OCI-LY7 (cell line): ENCODE results near the gene TTC39A. TPM values are rescaled to one million over a fixed set of nuclear protein-coding genes. Genes with fewer than 3 reads are reported as not detected.

Source experiments
- BruUV-seq: library from RNA; stranded (reverse); fragments of 400-500 nt; replicated peaks from 2 replicates; lab custom pipeline; 2021; lab: Mats Ljungman, UMichigan
- CTCF ChIA-PET: fragments of 300-600 bp; sonication (Branson Sonifier 250); formaldehyde crosslinking; loops from one replicate; lab custom pipeline; 2022; ENCODE audit warnings: antibody characterized with exemption; ENCODE audit not compliant: unreplicated experiment; lab: Charles Lee
- POLR2A ChIA-PET: fragments of 300-600 bp; sonication (Branson Sonifier 250); formaldehyde crosslinking; loops from one replicate; lab custom pipeline; 2022; ENCODE audit warnings: antibody characterized with exemption; lab: Charles Lee
- DNase-seq: peaks from one replicate; pipeline ENCODE4 v3.0.0-alpha.2; 2015; ENCODE audit warnings: low spot score
- H2AFZ ChIP-seq: fragments of 200-600 bp; sonication (generic), shearing (Covaris generic); 2 replicates; pipeline ENCODE4 v1.6.1; 2014; ENCODE audit warnings: mild to moderate bottlenecking, antibody characterized with exemption, low read length, moderate library complexity
- H3K27ac ChIP-seq: fragments of 200-600 bp; sonication (generic); 2 replicates; pipeline ENCODE4 v1.5.1; 2014; ENCODE audit warnings: mixed run types, low read depth, mild to moderate bottlenecking, moderate library complexity, low read length, inconsistent platforms; ENCODE audit not compliant: poor library complexity, severe bottlenecking
- H3K36me3 ChIP-seq: fragments of 200-600 bp; sonication (generic); 2 replicates; pipeline ENCODE4 v1.6.1; 2014; ENCODE audit warnings: mild to moderate bottlenecking, antibody characterized with exemption, low read length, moderate library complexity, mixed read lengths; ENCODE audit not compliant: insufficient read depth
- H3K4me1 ChIP-seq: fragments of 200-600 bp; sonication (generic); 2 replicates; pipeline ENCODE4 v1.5.1; 2014; ENCODE audit warnings: mild to moderate bottlenecking, low read length; ENCODE audit not compliant: insufficient read depth, poor library complexity, severe bottlenecking
- H3K4me2 ChIP-seq: fragments of 200-600 bp; sonication (generic); 2 replicates; pipeline ENCODE4 v1.6.1; 2014; ENCODE audit warnings: mild to moderate bottlenecking, low read length
- H3K4me3 ChIP-seq: fragments of 200-600 bp; sonication (generic); 2 replicates; pipeline ENCODE4 v1.5.1; 2014; ENCODE audit warnings: mild to moderate bottlenecking, low read depth, low read length; ENCODE audit not compliant: poor library complexity, severe bottlenecking
- H3K79me2 ChIP-seq: fragments of 200-600 bp; sonication (generic); 2 replicates; pipeline ENCODE4 v1.6.1; 2016; ENCODE audit warnings: low read depth, mild to moderate bottlenecking, low read length, moderate library complexity, mixed read lengths; ENCODE audit not compliant: insufficient read depth
- H3K9me2 ChIP-seq: fragments of 200-600 bp; sonication (generic); 2 replicates; pipeline ENCODE4 v1.6.1; 2016; ENCODE audit warnings: mild to moderate bottlenecking, low read length, mixed read lengths; ENCODE audit not compliant: insufficient read depth
- H3K9me3 ChIP-seq: fragments of 200-600 bp; sonication (generic); 2 replicates; pipeline ENCODE4 v1.6.1; 2014; ENCODE audit warnings: mild to moderate bottlenecking, mixed run types, low read length, mixed read lengths
- H4K20me1 ChIP-seq: fragments of 200-600 bp; sonication (generic); 2 replicates; pipeline ENCODE4 v1.6.1; 2014; ENCODE audit warnings: mild to moderate bottlenecking, antibody characterized with exemption, low read length, moderate library complexity, mixed read lengths; ENCODE audit not compliant: insufficient read depth
- EZH2phosphoT487 ChIP-seq: fragments of 200-600 bp; sonication (generic); IDR thresholded peaks from 2 replicates; pipeline ENCODE4 v1.6.1; 2018; ENCODE audit warnings: low read depth, borderline replicate concordance, mild to moderate bottlenecking, mixed run types, antibody characterized with exemption, low read length, moderate library complexity, mixed read lengths
- intact Hi-C: fragments of 100-400 bp; cut with micrococcal nuclease; formaldehyde crosslinking; loops from one replicate; pipeline ENCODE4 v1.10.0; 2022; ENCODE audit not compliant: unreplicated experiment
- total RNA-seq, 2 experiments: library from RNA; depleted of rRNA in 1 of 2; stranded (reverse); fragments of >200 nt in 1 of 2; shearing (Covaris generic) in 1 of 2; gene quantifications; 2 replicates each; pipeline ENCODE4 v1.2.3, GENCODE V29; 2014 to 2022
- TF ChIP-seq, protein P1 (sequence below): fragments of 200-600 bp; sonication (generic); conservative IDR thresholded peaks from 2 replicates; pipeline ENCODE4 v1.5.1; 2014; ENCODE audit warnings: mild to moderate bottlenecking, antibody characterized with exemption, low read length, moderate library complexity, mixed read lengths

The TTC39A gene
- total RNA-seq, 2 experiments from 2014 or later, result not detected

DNA sequence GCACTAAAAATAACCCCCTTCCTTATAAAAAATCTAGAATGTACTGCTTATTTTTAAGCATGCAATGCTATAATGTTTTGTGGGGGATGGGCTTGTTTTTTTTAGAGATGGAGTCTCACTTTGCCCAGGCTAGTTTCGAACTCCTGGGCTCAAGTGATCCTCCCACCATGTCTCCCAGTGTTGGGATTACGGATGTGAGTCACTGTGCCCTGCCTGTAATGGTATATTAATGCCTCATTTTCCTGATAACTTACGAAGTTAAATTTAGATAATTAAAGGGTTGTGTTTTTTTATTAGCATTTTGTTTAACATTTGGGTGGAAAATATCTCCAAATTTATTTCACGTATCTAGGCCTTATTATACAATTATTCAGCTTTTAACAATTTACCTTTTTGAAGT lies 87.8 kb downstream of the TTC39A start:
- Histone ChIP-seq H3K36me3 (no peaks in the 10 kb centered on the region), H2AFZ (no peak overlapping the region), H3K4me1 (no peaks in the 10 kb centered on the region), H3K4me2 (no peak overlapping the region), H3K9me2 (no peaks in the 10 kb centered on the region), H3K9me3 (no peaks in the 10 kb centered on the region), H3K79me2 (no peaks in the 10 kb centered on the region), H4K20me1 (peaks cover 11% of the 10 kb centered on the region; the same call in 1 of the 2 replicates), H3K27ac (no peak overlapping the region), H3K4me3 (no peak overlapping the region)
- no peak for TF ChIP-seq EZH2phosphoT487
- TF ChIP-seq, protein P1, sequence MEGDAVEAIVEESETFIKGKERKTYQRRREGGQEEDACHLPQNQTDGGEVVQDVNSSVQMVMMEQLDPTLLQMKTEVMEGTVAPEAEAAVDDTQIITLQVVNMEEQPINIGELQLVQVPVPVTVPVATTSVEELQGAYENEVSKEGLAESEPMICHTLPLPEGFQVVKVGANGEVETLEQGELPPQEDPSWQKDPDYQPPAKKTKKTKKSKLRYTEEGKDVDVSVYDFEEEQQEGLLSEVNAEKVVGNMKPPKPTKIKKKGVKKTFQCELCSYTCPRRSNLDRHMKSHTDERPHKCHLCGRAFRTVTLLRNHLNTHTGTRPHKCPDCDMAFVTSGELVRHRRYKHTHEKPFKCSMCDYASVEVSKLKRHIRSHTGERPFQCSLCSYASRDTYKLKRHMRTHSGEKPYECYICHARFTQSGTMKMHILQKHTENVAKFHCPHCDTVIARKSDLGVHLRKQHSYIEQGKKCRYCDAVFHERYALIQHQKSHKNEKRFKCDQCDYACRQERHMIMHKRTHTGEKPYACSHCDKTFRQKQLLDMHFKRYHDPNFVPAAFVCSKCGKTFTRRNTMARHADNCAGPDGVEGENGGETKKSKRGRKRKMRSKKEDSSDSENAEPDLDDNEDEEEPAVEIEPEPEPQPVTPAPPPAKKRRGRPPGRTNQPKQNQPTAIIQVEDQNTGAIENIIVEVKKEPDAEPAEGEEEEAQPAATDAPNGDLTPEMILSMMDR, result no peak
- no TSS peak for BruUV-seq
- no peak for DNase-seq
- ChIA-PET POLR2A (no interaction called here), CTCF (no interaction called here)
- intact Hi-C loops, result no loop called here

DNA sequence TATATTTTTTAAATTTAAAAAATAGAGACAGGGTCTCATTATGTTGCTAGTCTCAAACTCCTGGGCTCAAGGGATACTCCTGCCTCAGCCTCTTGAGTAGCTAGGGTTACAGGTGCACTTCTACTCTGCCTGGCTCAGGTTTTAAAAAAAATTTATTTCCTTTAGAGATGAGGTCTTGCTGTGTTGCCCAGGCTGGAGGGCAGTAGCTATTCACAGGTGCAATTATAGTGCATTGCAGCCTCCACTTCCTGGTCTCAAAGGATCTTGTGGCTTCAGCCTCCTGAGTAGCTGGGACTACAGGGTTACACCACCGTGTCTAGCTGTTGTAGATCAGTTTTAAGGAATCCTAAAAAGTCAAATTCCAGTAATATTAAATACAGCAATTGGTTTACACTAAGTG lies 89.2 kb downstream of the TTC39A start:
- Histone ChIP-seq H4K20me1 (peaks cover 12% of the 10 kb centered on the region; the same call in 1 of the 2 replicates), H3K9me3 (no peaks in the 10 kb centered on the region), H3K36me3 (no peaks in the 10 kb centered on the region), H3K27ac (no peak overlapping the region), H3K9me2 (no peaks in the 10 kb centered on the region), H3K79me2 (no peaks in the 10 kb centered on the region), H3K4me3 (no peak overlapping the region), H3K4me1 (no peaks in the 10 kb centered on the region), H2AFZ (no peak overlapping the region), H3K4me2 (no peak overlapping the region)
- POLR2A ChIA-PET, result no interaction called here
- DNase-seq, result no peak
- TF ChIP-seq, protein P1, result no peak
- no peak for TF ChIP-seq EZH2phosphoT487
- intact Hi-C loops, result no loop called here
- CTCF ChIA-PET, result no interaction called here
- no TSS peak for BruUV-seq

DNA sequence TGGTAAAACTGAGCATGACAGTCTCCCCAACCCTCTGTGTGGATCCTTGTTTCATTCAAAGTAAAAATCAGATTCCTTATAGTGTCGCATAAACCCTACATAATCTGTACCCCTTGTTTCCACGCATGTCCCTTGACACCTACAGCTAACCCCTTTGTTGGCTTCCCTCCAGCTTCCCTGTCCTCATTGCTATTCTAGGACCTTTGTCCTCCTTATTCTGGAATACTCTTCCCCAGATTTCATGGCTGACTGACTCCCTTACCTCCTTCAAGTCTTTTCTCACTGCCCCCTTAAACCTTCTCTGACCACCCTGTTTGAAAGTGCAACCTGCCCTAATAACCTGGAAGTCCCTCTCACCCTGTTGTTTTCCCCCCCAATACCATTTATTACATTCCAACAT lies 90.3 kb downstream of the TTC39A start:
- Histone ChIP-seq H3K9me3 (no peaks in the 10 kb centered on the region), H4K20me1 (peaks cover 20% of the 10 kb centered on the region; the same call in 1 of the 2 replicates), H3K9me2 (no peaks in the 10 kb centered on the region), H3K4me3 (no peak overlapping the region), H3K4me1 (peaks cover 9% of the 10 kb centered on the region), H3K4me2 (no peak overlapping the region), H3K36me3 (no peaks in the 10 kb centered on the region), H3K79me2 (no peaks in the 10 kb centered on the region), H2AFZ (no peak overlapping the region), H3K27ac (no peak overlapping the region)
- DNase-seq, result no peak
- ChIA-PET CTCF (no interaction called here), POLR2A (no interaction called here)
- TF ChIP-seq EZH2phosphoT487, result no peak
- TF ChIP-seq, protein P1, result no peak
- intact Hi-C loops, result no loop called here
- no TSS peak for BruUV-seq
